Spleen (tissue), 7 donors: Measurements from ENCODE around the gene EXOC6B.

Experiments used
- CTCF ChIP-seq, 11 experiments: fragments of 200-600 bp in 7 of 11; fragments of 450-650 bp in 4 of 11; sonication (generic) in 4 of 11; IDR thresholded peaks in 8 of 11; conservative IDR thresholded peaks in 3 of 11; 1 replicate in 7 of 11; 2 replicates in 4 of 11; pipeline versions ENCODE4 v1.4.0 to v1.8.0; 2016 to 2021; ENCODE audit warnings: antibody characterized with exemption in 11 of 11, inconsistent platforms in 4 of 11, mild to moderate bottlenecking in 1 of 11
- POLR2AphosphoS5 ChIP-seq, 3 donors: sonication (generic); formaldehyde crosslinking; IDR thresholded peaks; one replicate each; pipeline ENCODE4 v1.5.1; 2017; ENCODE audit warnings: antibody characterized with exemption in 3 of 3
- donor health status: DM: no; HTN: no; CAD: no; lungs with moderate emphysema.
- donor health status: DM: no; HTN: no; CAD: no.
- donor health status: DM: no; HTN: no; CAD: no.

DNA sequence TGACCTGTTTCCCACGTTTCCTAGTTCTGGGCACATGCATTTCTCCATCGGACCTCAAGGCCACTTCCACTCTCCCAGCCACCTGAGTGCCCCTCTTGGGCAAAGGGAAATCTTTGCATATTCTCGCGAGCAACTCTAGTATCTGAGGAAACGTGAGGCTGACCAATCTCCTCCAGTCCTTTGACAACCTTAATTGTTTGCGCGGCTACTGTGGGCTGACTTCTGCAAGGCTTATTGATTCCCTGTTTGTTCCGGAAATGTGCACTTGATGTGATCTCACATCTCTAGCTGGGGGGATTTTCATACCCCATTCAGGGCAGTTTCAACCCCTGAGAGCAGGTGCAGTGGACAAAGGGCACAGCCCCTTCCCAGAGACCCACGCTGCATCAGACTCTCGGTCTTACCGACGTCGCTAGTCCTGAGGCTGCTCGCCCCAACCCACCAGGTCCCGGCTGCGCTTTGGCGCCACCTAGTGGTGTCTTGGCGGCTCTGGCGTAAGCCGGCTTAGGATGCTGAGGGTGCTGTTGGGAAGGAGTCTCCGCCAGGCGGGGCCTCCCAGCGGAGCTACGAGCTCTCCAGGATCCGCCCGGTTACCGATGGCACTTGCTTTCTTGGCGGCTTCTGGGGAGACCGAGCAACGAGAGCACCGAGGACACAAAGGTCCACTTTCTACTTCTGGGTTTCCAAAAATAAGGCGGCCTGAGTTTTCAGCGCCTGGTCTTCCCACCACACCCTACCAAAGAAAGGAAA lies 36.6 kb upstream of the EXOC6B start:
- peak; percentile 55 to 98 (median 95) for TF ChIP-seq CTCF (IDR thresholded peaks at IDR 0.05 in 8 of 11, conservative IDR thresholded peaks at IDR 0.05 in 3 of 11)
- peak in 2 of 3 donors; percentile 52 to 55 for TF ChIP-seq POLR2AphosphoS5 (IDR thresholded peaks at IDR 0.05)
